Duodenal mucosa (tissue), 2 donors: ENCODE data around the gene SCAF1.
A peak's percentile ranks its signal among the peaks of the same experiment; 100 is the strongest.

Experiments used
- H3K27ac ChIP-seq: one replicate; pipeline ENCODE4 v1.7.0; 2013; ENCODE audit warnings: low read depth, low read length
- H3K27me3 ChIP-seq, 2 donors: one replicate each; pipeline ENCODE4 v1.7.0; 2013; ENCODE audit warnings: low read length in 2 of 2, control low read depth in 1 of 2; ENCODE audit not compliant: insufficient read depth in 2 of 2, control insufficient read depth in 1 of 2
- H3K36me3 ChIP-seq, 2 donors: one replicate each; pipeline ENCODE4 v1.7.0; 2013; ENCODE audit warnings: low read length in 2 of 2, control low read depth in 1 of 2; ENCODE audit not compliant: insufficient read depth in 2 of 2, control insufficient read depth in 1 of 2
- H3K4me1 ChIP-seq, 2 donors: one replicate each; pipeline ENCODE4 v1.7.0; 2013; ENCODE audit warnings: low read length in 2 of 2, control low read depth in 1 of 2; ENCODE audit not compliant: insufficient read depth in 2 of 2, control insufficient read depth in 1 of 2
- H3K4me3 ChIP-seq, 2 donors: one replicate each; pipeline ENCODE4 v1.7.0; 2013; ENCODE audit warnings: low read length in 2 of 2, low read depth in 1 of 2
- H3K9ac ChIP-seq, 2 donors: one replicate each; pipeline ENCODE4 v1.7.0; 2013; ENCODE audit warnings: low read length in 2 of 2, low read depth in 1 of 2
- H3K9me3 ChIP-seq, 2 donors: one replicate each; pipeline ENCODE4 v1.7.0; 2013; ENCODE audit warnings: low read length in 2 of 2, control low read depth in 1 of 2; ENCODE audit not compliant: control insufficient read depth in 1 of 2

The SCAF1 gene

GRCh38 chr19:49641688-49642491, at the start of gene SCAF1:
SCAF1 (plus strand) TSS chr19:49642209; CDS start chr19:49645027, 2,818 bp downstream.
- peak within 1 kb of the TSS; percentile 99 for H3K27ac ChIP-seq
- H3K4me1 ChIP-seq = peaks cover 34 to 38% of the 10 kb centered on the region in 2 donors
- peak within 1 kb of the TSS; percentile 93 to 99 for H3K9ac ChIP-seq
- H3K36me3 ChIP-seq = peaks cover 8 to 22% of the 10 kb centered on the region in 2 donors
- H3K9me3 ChIP-seq = peaks cover 0 to 2% of the 10 kb centered on the region in 2 donors
- H3K4me3 ChIP-seq = peak within 1 kb of the TSS; percentile 94 to 100
- H3K27me3 ChIP-seq = no peaks in the 10 kb centered on the region

GRCh38 chr19:49592486-49593232, 49.4 kb upstream of the SCAF1 start:
- Histone ChIP-seq H3K36me3 (peaks cover 0 to 19% of the 10 kb centered on the region in 2 donors), H3K4me1 (peaks cover 15 to 23% of the 10 kb centered on the region in 2 donors), H3K27me3 (no peaks in the 10 kb centered on the region), H3K27ac (peak overlapping the region; percentile 42), H3K9ac (peak overlapping the region; percentile 52 to 77), H3K9me3 (no peaks in the 10 kb centered on the region), H3K4me3 (peak overlapping the region; percentile 85 to 90)

- peak overlapping the region; percentile 32 to 52 for H3K9ac ChIP-seq
- H3K4me3 ChIP-seq = peak overlapping the region; percentile 85 to 90
- peaks cover 15 to 23% of the 10 kb centered on the region in 2 donors for H3K4me1 ChIP-seq
- peaks cover 0 to 22% of the 10 kb centered on the region in 2 donors for H3K36me3 ChIP-seq
- H3K27me3 ChIP-seq = no peaks in the 10 kb centered on the region
- H3K9me3 ChIP-seq = no peaks in the 10 kb centered on the region
- H3K27ac ChIP-seq = peak overlapping the region; percentile 13
These were observed 48.5 kb upstream of the SCAF1 start for GRCh38 chr19:49593233-49594113.

GRCh38 chr19:49594157-49594992, 47.6 kb upstream of the SCAF1 start:
- Histone ChIP-seq H3K27me3 (no peaks in the 10 kb centered on the region), H3K4me1 (peaks cover 15 to 23% of the 10 kb centered on the region in 2 donors), H3K9ac (peak overlapping the region in 1 of 2 donors; percentile 32), H3K4me3 (peak overlapping the region in 1 of 2 donors; percentile 85), H3K36me3 (peaks cover 3 to 31% of the 10 kb centered on the region in 2 donors), H3K27ac (peak overlapping the region; percentile 13), H3K9me3 (no peaks in the 10 kb centered on the region)

GRCh38 chr19:49594993-49595818, 46.8 kb upstream of the SCAF1 start:
- H3K4me3 ChIP-seq = no peak overlapping the region

GRCh38 chr19:49595819-49596404, 46.1 kb upstream of the SCAF1 start:
- Histone ChIP-seq H3K27ac (no peak overlapping the region), H3K9me3 (no peaks in the 10 kb centered on the region), H3K4me1 (peaks cover 15 to 17% of the 10 kb centered on the region in 2 donors), H3K4me3 (no peak overlapping the region), H3K36me3 (peaks cover 10 to 45% of the 10 kb centered on the region in 2 donors), H3K27me3 (no peaks in the 10 kb centered on the region), H3K9ac (no peak overlapping the region)

More at GRCh38 chr19:49594993-49595818, 46.8 kb upstream of the SCAF1 start:
- Histone ChIP-seq H3K27me3 (no peaks in the 10 kb centered on the region), H3K27ac (no peak overlapping the region), H3K36me3 (peaks cover 8 to 40% of the 10 kb centered on the region in 2 donors), H3K9ac (no peak overlapping the region), H3K9me3 (no peaks in the 10 kb centered on the region), H3K4me1 (peaks cover 15 to 23% of the 10 kb centered on the region in 2 donors)

GRCh38 chr19:49596407-49596806, 45.6 kb upstream of the SCAF1 start:
- no peaks in the 10 kb centered on the region for H3K27me3 ChIP-seq
- peaks cover 13 to 49% of the 10 kb centered on the region in 2 donors for H3K36me3 ChIP-seq
- no peak overlapping the region for H3K4me3 ChIP-seq

GRCh38 chr19:49596954-49597702, 44.9 kb upstream of the SCAF1 start:
- peaks cover 17 to 55% of the 10 kb centered on the region in 2 donors for H3K36me3 ChIP-seq
- H3K4me3 ChIP-seq = no peak overlapping the region
- H3K9ac ChIP-seq = no peak overlapping the region
- H3K4me1 ChIP-seq = peaks cover 15 to 16% of the 10 kb centered on the region in 2 donors
- H3K9me3 ChIP-seq = no peaks in the 10 kb centered on the region
- H3K27me3 ChIP-seq = no peaks in the 10 kb centered on the region
- no peak overlapping the region for H3K27ac ChIP-seq

More at GRCh38 chr19:49596407-49596806, 45.6 kb upstream of the SCAF1 start:
- Histone ChIP-seq H3K9me3 (no peaks in the 10 kb centered on the region), H3K27ac (no peak overlapping the region), H3K9ac (no peak overlapping the region), H3K4me1 (peaks cover 15 to 17% of the 10 kb centered on the region in 2 donors)
